Testis (tissue), 3 donors: ENCODE data around the gene HNRNPD. TPM values are rescaled to one million over a fixed set of nuclear protein-coding genes. Genes with fewer than 3 reads are reported as not detected.

Experiments used
- DNase-seq: peaks from one replicate; pipeline ENCODE4 v3.0.0-alpha.2; 2019
- H3K27ac ChIP-seq, 2 donors: fragments of 200-600 bp; sonication (generic); one replicate each; pipeline ENCODE4 v1.5.1; 2019
- H3K27me3 ChIP-seq: fragments of 200-600 bp; sonication (generic); one replicate; pipeline ENCODE4 v1.5.1; 2019
- H3K36me3 ChIP-seq: fragments of 200-600 bp; sonication (generic); one replicate; pipeline ENCODE4 v1.5.1; 2017; ENCODE audit warnings: low read depth; ENCODE audit errors: missing control alignments
- H3K4me1 ChIP-seq: fragments of 200-600 bp; sonication (generic); one replicate; pipeline ENCODE4 v1.5.1; 2019
- H3K4me3 ChIP-seq, 2 donors: fragments of 200-600 bp; sonication (generic); one replicate each; pipeline ENCODE4 v1.5.1; 2017 to 2019
- H3K9me3 ChIP-seq: fragments of 200-600 bp; sonication (generic); one replicate; pipeline ENCODE4 v1.5.1; 2017
- CTCF ChIP-seq, 3 experiments: fragments of 450-650 bp in 2 of 3; fragments of 200-600 bp in 1 of 3; sonication (generic) in 1 of 3; IDR thresholded peaks; one replicate each; pipeline ENCODE4 v1.5.1; 2016 to 2019; ENCODE audit warnings: antibody characterized with exemption in 3 of 3, mild to moderate bottlenecking in 2 of 3, moderate library complexity in 1 of 3
- POLR2A ChIP-seq: fragments of 450-650 bp; IDR thresholded peaks from one replicate; pipeline ENCODE4 v1.6.1; 2017; ENCODE audit warnings: antibody characterized with exemption, mild to moderate bottlenecking, moderate library complexity
- WGBS, 2 donors: methylation state at CpG; one replicate each; pipeline ENCODE4 v1.1.5; 2018; 5-methylcytosine and 5-hydroxymethylcytosine counted together
- intact Hi-C: fragments of 100-400 bp; cut with DNase I; formaldehyde crosslinking; loops from one replicate; pipeline ENCODE4 v1.15.1; 2023; ENCODE audit warnings: low total_unique reads
- polyA plus RNA-seq: library from polyadenylated mRNA; stranded (reverse); fragments of 350-450 nt; fragmentation: Illumina TruSeq; extraction: RNeasy Lipid Tissue Mini Kit (QIAGEN cat#74804); gene quantifications from one replicate; pipeline ENCODE4 v1.2.3, GENCODE V29; 2014; ENCODE audit warnings: low read depth, low replicate concordance; ENCODE audit not compliant: insufficient read depth
- total RNA-seq, 2 donors: library from RNA; depleted of rRNA; stranded (reverse); fragments of >200 nt; gene quantifications; one replicate each; pipeline ENCODE4 v1.2.3, GENCODE V29; 2016

HNRNPD gene
- total and polyA plus RNA-seq, 3 donors from 2014 or later: 114 to 221 (median 118) TPM

GRCh38 chr4:82360298-82361177 is 13.3 kb downstream of the HNRNPD start:
- Histone ChIP-seq H3K27ac (no peak overlapping the region), H3K4me1 (peaks cover 5% of the 10 kb centered on the region), H3K9me3 (no peaks in the 10 kb centered on the region), H3K36me3 (no peaks in the 10 kb centered on the region), H3K27me3 (no peaks in the 10 kb centered on the region), H3K4me3 (no peak overlapping the region)
- intact Hi-C loops: no loop called here
- TF ChIP-seq POLR2A (no peak), CTCF (IDR thresholded peaks at IDR 0.05) (peak; percentile 15 to 63 (median 52))
- WGBS, 2 donors: 87 to 91% methylated on average over 4 of the region's 4 CpGs
- DNase-seq: no peak

GRCh38 chr4:82358847-82359246 is 14.9 kb downstream of the HNRNPD start:
- intact Hi-C loops: no loop called here
- H3K27me3 ChIP-seq: no peaks in the 10 kb centered on the region
- TF ChIP-seq CTCF (IDR thresholded peaks at IDR 0.05): no peak
- no peak for TF ChIP-seq POLR2A
- no peak for DNase-seq
- H3K36me3 ChIP-seq: no peaks in the 10 kb centered on the region
- no peak overlapping the region for H3K4me3 ChIP-seq
- H3K9me3 ChIP-seq: no peaks in the 10 kb centered on the region
- no peak overlapping the region for H3K27ac ChIP-seq
- H3K4me1 ChIP-seq: peaks cover under 1% of the 10 kb centered on the region

GRCh38 chr4:82357640-82358039 is 16.2 kb downstream of the HNRNPD start:
- intact Hi-C loops: no loop called here
- 67 to 69% methylated on average over 5 of the region's 5 CpGs for whole genome bisulfite sequencing, 2 donors
- DNase-seq: no peak
- Histone ChIP-seq H3K4me3 (no peak overlapping the region), H3K4me1 (no peaks in the 10 kb centered on the region), H3K27me3 (no peaks in the 10 kb centered on the region), H3K36me3 (no peaks in the 10 kb centered on the region), H3K27ac (no peak overlapping the region), H3K9me3 (no peaks in the 10 kb centered on the region)
- TF ChIP-seq POLR2A (no peak), CTCF (IDR thresholded peaks at IDR 0.05) (no peak)

GRCh38 chr4:82354788-82355187 is 19.0 kb downstream of the HNRNPD start:
- no peaks in the 10 kb centered on the region for H3K9me3 ChIP-seq
- no peak for TF ChIP-seq CTCF (IDR thresholded peaks at IDR 0.05)
- TF ChIP-seq POLR2A: no peak
- H3K36me3 ChIP-seq: no peaks in the 10 kb centered on the region
- no peak overlapping the region for H3K27ac ChIP-seq
- intact Hi-C loops: no loop called here
- 89 to 94% methylated on average over 11 of the region's 11 CpGs for WGBS, 2 donors
- no peak for DNase-seq
- H3K27me3 ChIP-seq: no peaks in the 10 kb centered on the region
- H3K4me1 ChIP-seq: no peaks in the 10 kb centered on the region
- H3K4me3 ChIP-seq: no peak overlapping the region
